HUES6 (cell line): ENCODE data around the gene LRRC4B.

Experiments used
- H3K27ac ChIP-seq: 2 replicates; pipeline ENCODE4 v1.7.0; 2013; ENCODE audit warnings: low read depth, mild to moderate bottlenecking, low read length, inconsistent platforms
- H3K27me3 ChIP-seq: 2 replicates; pipeline ENCODE4 v1.6.1; 2013; ENCODE audit warnings: low read length; ENCODE audit not compliant: control insufficient read depth, insufficient read depth
- H3K36me3 ChIP-seq: 2 replicates; pipeline ENCODE4 v1.6.1; 2013; ENCODE audit warnings: low read length; ENCODE audit not compliant: control insufficient read depth, insufficient read depth
- H3K4me1 ChIP-seq: 2 replicates; pipeline ENCODE4 v1.6.1; 2013; ENCODE audit warnings: low read length; ENCODE audit not compliant: control insufficient read depth, insufficient read depth
- H3K4me3 ChIP-seq: 2 replicates; pipeline ENCODE4 v1.5.1; 2013; ENCODE audit warnings: low read depth, low read length
- H3K9ac ChIP-seq: one replicate; pipeline ENCODE4 v1.6.1; 2013; ENCODE audit warnings: mild to moderate bottlenecking, low read length
- H3K9me3 ChIP-seq: 2 replicates; pipeline ENCODE4 v1.6.1; 2013; ENCODE audit warnings: low read depth, low read length; ENCODE audit not compliant: control insufficient read depth, insufficient read depth

The LRRC4B gene

DNA sequence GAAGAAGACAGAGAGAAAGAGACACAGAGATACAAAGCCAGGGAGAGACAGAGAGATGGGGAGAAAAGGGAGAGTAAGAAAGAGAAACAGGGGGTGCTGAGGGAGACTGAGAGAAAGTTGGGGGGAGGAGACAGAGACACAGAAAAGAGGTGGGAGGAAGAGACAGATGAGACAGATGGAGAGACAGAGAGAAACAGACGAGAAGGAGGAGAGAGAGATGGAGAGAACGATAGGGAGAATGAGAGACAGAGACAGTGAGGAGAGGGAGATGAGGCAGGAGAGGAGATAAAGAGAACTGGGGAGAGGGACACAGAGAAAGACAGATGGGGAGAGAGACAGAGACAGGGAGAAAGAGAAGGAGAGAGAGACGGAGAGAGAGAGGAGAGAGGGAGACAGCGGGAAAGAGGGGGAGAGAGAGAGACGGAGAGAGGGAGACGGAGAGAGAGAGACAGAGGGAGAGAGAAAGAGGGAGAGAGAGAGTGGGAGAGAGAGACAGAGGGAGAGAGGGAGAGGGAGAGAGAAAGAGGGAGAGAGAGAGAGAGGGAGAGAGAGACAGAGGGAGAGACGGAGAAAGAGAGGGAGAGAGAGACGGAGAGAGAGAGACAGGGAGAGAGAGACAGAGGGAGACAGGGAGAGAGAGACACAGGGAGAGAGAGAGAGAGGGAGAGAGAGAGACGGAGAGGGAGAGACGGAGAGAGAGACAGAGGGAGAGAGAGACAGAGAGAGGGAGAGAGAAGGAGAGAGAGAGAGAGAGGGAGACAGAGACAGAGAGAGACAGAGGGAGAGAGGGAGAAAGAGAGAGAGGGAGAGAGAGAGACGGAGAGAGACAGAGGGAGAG is 69.8 kb downstream of the LRRC4B start:
- H3K9ac ChIP-seq: no peak overlapping the region
- H3K36me3 ChIP-seq: no peaks in the 10 kb centered on the region

DNA sequence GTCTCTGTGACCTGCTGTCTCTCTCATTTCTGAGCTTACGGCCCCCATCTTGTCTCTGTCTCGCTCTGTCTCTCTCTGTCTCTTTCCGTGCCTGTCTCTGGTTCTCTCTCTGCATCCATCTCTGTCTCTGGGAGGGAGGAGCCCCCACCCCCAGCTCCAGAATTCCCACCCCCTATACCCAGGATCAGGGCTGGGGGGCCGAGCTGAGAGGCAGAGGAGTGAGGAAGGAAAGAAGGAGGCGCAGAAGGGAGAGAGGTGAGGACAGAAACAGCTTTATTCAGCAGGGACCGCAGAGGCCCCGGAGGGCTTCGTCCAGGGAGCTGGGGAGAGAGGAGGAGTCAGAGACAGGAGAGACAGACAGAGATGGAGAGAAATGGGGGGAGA is 71.2 kb downstream of the LRRC4B start:
- Histone ChIP-seq H3K36me3 (no peaks in the 10 kb centered on the region), H3K9me3 (no peaks in the 10 kb centered on the region), H3K27me3 (peaks cover 84% of the 10 kb centered on the region), H3K4me1 (peaks cover 25% of the 10 kb centered on the region), H3K9ac (no peak overlapping the region), H3K27ac (no peak overlapping the region), H3K4me3 (no peak overlapping the region)

More for the DNA sequence above, 69.8 kb downstream of the LRRC4B start:
- no peak overlapping the region for H3K27ac ChIP-seq
- peaks cover 20% of the 10 kb centered on the region for H3K4me1 ChIP-seq
- no peak overlapping the region for H3K4me3 ChIP-seq
- H3K9me3 ChIP-seq: no peaks in the 10 kb centered on the region
- H3K27me3 ChIP-seq: peaks cover 69% of the 10 kb centered on the region

DNA sequence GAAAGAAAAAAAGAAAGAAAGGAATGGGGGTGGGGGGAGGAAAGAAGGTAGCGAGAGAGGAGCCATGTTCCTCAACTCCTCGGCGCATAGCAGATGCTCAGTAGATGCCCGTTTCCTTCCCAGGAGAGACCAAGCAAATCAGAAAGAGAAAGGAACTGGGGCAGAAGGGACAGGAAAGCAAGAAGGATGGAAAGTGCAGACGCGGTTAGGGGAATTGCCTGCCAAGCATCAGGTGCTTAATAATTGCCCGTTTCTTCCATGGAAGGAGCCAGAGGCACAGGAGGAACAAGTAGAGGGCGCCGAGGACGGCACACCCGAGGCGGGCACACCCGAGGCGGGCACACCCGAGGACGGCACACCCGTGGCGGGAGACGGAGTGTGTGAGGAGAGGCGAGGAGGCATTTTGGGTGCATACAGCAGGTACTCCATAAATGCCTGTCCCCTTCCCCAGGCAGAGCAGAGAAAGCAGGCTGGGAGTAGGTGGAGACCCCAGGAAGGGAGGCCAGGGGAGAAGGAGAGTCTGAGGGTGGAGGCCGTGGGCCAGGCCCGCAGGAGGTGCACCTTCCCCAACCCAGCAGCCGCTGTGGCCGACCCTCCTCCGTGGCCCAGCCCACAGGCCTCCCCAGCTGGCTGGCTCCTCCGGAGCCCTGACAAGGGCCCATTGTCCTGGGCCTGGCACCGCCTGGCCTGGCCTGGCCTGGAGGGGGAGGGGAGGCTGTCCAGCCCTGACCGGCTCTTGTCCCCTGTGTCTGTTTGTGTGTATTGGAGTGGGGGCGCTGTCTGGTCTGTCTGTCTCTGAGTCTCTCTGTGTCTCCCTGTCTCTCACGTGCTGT is 71.8 kb downstream of the LRRC4B start:
- Histone ChIP-seq H3K4me3 (no peak overlapping the region), H3K9ac (no peak overlapping the region), H3K4me1 (peaks cover 26% of the 10 kb centered on the region), H3K36me3 (no peaks in the 10 kb centered on the region), H3K27ac (no peak overlapping the region; the same call in 1 of the 2 replicates), H3K27me3 (peaks cover 87% of the 10 kb centered on the region), H3K9me3 (no peaks in the 10 kb centered on the region)

DNA sequence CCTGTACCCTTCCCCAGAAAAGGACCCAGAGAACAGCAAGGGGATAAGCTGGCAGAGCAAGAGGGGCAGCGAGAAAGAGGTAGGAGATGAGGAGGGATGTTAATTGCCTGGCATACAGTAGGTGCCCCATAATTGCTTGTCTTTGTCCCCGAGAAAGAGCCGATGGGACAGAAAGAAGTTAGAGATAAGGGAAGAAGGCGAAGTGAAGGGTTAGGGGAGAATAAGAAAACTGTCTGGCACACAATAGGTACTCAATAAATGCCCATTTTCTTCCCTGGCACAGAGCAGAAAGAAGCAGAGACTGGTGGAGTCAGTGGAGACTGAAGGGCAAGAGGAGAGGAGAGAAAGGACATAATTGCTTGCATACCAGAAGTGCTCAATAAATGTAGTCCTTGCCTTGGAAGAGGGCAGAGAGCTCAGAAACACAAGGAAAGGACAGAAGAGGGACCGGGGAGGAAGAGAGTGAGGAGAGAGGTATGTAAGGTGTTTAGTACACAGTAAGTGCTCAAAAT is 73.2 kb downstream of the LRRC4B start:
- H3K4me1 ChIP-seq: peaks cover 18% of the 10 kb centered on the region
- H3K27me3 ChIP-seq: peaks cover 94% of the 10 kb centered on the region
- no peak overlapping the region for H3K27ac ChIP-seq
- H3K36me3 ChIP-seq: no peaks in the 10 kb centered on the region
- no peak overlapping the region for H3K9ac ChIP-seq
- no peak overlapping the region for H3K4me3 ChIP-seq
- H3K9me3 ChIP-seq: peaks cover 6% of the 10 kb centered on the region; the same call in 1 of the 2 replicates

DNA sequence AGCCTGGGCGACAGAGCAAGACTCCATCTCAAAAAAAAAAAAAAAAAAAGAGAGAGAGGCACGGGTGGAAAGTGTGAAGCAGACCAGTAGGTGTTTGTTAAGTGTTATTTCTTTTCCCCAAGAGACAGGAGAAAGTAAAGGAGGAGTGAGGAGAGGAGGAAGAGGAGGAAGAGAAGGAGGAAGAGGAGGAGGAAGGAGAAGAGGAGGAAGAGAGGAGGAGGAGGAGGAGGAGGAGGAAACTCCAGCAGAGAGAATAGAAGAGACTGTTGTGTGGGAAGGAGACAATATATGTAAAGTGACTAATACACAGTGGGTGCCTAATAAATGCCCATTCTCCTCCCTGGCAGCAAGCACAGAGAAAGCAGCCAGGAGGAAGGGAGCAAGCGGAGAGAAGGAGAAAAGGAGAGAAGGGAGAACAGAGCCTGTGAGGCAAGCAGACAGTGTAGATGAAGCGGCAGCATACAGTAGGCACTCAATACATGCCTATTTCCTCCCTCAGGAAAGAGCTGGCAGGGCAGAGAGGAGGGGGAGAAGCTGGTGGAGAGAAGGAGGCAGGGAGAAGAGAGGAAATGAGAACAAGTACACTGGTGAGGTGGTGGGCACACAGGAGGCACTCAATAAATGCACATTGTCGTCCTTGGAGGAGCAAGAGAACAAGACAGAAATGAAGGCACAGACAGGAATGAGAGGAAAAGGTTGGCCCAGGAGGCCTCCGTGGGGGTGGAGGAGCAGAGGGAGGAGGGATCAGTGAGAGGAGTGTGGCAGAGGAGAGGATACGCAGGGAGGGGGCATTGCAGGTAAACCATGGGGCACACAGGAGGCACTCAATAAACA is 73.8 kb downstream of the LRRC4B start:
- H3K27me3 ChIP-seq: peaks cover 92% of the 10 kb centered on the region
- H3K4me3 ChIP-seq: no peak overlapping the region
- H3K9me3 ChIP-seq: peaks cover 6% of the 10 kb centered on the region; the same call in 1 of the 2 replicates
- peaks cover 17% of the 10 kb centered on the region; the same call in 1 of the 2 replicates for H3K4me1 ChIP-seq
- H3K36me3 ChIP-seq: no peaks in the 10 kb centered on the region
- H3K27ac ChIP-seq: no peak overlapping the region
- no peak overlapping the region for H3K9ac ChIP-seq

DNA sequence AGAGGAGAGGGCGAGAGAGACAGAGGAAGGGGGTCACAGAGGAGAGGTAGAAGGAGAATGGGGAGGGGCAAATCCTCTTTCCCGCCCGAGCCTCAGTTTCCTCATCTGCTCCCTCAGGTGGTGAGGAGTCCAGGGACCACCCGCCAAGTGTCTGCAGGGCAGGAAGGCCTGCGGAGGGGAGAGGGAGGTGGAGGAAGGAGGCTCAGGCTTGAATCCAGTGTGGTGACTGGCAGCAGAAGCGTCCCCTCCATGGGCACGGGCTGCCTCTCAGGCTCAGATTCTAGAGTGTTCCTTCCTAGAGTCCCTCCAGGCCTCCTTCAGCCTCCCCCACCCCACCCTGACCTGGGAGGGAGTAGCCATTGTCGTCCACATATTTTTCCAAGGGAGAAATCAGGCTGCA is 75.1 kb downstream of the LRRC4B start:
- Histone ChIP-seq H3K27me3 (peaks cover 92% of the 10 kb centered on the region), H3K4me1 (peaks cover 18% of the 10 kb centered on the region; the same call in 1 of the 2 replicates), H3K9me3 (peaks cover 6% of the 10 kb centered on the region; the same call in 1 of the 2 replicates), H3K36me3 (no peaks in the 10 kb centered on the region), H3K27ac (no peak overlapping the region), H3K4me3 (no peak overlapping the region), H3K9ac (no peak overlapping the region)

DNA sequence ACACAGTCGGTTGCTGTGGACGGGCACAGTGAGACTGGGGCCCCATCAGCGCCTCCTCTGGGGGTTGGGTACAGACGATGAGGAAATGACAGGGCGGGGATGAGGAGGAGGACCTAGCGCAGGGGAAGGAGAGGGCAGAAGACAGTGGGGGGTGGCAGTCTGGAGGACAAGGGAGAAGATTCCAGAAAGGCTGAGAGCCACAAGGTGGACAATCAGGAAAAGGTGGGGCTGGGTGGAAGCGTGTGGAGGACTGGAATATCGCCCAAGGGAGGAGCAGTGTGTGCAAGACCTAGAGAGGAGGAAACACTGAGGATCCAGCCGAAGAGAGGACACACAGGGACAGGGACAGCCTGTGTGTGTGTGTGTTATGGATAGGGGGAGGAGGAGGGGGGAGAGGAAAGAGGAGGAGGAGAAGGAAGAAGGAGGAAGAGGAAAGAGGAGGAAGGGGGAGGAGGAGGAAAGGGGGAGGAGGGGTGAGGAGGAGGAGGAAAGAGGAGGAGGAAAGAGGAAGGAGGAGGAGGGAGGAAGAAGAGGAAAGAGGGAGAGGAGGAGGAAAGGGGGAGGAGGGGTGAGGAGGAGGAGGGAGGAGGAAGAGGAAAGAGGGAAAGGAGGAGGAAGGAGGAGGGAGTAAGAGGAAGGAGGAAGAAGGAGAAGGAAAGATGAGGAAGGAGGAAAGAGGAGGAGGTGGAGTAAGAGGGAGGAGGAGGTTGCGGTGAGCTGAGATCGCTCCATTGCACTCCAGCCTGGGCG is 75.8 kb downstream of the LRRC4B start:
- Histone ChIP-seq H3K36me3 (no peaks in the 10 kb centered on the region), H3K27ac (no peak overlapping the region), H3K9me3 (peaks cover 6% of the 10 kb centered on the region; the same call in 1 of the 2 replicates), H3K4me1 (peaks cover 18% of the 10 kb centered on the region; the same call in 1 of the 2 replicates), H3K27me3 (peaks cover 89% of the 10 kb centered on the region), H3K4me3 (peak overlapping the region; percentile 9; the same call in 1 of the 2 replicates), H3K9ac (no peak overlapping the region)

DNA sequence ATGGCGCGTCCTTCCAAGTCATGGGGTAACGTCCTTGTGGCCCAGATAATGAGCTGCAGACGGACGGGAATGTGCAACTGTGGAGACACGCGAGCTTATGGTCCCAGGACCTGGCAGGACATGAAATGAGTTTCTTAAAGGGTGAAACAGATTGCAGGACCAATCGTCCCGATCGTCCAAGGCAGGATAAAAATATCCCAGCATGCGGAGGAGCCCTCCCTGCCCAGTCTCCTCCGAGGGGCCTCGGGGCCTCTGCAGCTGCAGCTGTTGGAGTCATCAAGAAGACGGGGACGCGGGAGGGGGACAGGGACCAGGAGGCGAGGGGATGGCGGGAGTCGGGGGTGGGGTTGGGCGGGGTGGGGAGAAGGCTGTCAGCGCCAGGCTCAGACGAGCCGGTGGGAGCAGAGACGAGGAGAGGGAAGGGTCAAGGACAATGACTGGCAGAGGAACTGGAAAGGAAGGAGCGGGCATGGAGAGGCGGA is 77.2 kb downstream of the LRRC4B start:
- Histone ChIP-seq H3K4me1 (peaks cover 15% of the 10 kb centered on the region; the same call in 1 of the 2 replicates), H3K4me3 (no peak overlapping the region), H3K9ac (no peak overlapping the region), H3K36me3 (no peaks in the 10 kb centered on the region), H3K27me3 (peaks cover 81% of the 10 kb centered on the region), H3K9me3 (peaks cover 13% of the 10 kb centered on the region), H3K27ac (no peak overlapping the region)

DNA sequence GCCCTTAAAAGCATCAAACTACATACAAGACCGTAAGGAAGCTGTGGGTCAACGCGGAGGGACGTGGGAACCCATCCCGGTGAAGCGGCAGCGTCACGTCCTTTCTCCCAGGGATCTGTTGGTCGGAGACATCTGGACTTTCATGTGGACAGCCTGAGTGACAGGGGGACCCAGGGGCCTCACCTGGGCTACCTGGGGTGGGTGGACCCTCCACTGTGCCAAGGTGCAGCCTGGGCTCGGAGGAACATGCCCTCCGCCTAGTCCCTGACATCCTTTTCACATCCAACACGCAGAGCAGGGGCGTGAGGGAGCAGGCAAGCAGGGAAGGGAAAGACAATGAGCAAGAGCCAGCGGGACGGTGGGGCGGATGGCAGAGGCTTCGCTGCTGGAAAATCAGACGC is 77.8 kb downstream of the LRRC4B start:
- peaks cover 78% of the 10 kb centered on the region for H3K27me3 ChIP-seq
- peaks cover 5% of the 10 kb centered on the region for H3K36me3 ChIP-seq
- H3K27ac ChIP-seq: no peak overlapping the region
- no peak overlapping the region for H3K9ac ChIP-seq
- H3K4me3 ChIP-seq: no peak overlapping the region
- H3K4me1 ChIP-seq: peaks cover 15% of the 10 kb centered on the region; the same call in 1 of the 2 replicates
- peaks cover 19% of the 10 kb centered on the region for H3K9me3 ChIP-seq
